Measurements from ENCODE around the gene RNF212B. TPM values are rescaled to one million over a fixed set of nuclear protein-coding genes. Genes with fewer than 3 reads are reported as not detected.

RNF212B gene
- total RNA-seq, 2 experiments from 2014 or later: not detected

DNA sequence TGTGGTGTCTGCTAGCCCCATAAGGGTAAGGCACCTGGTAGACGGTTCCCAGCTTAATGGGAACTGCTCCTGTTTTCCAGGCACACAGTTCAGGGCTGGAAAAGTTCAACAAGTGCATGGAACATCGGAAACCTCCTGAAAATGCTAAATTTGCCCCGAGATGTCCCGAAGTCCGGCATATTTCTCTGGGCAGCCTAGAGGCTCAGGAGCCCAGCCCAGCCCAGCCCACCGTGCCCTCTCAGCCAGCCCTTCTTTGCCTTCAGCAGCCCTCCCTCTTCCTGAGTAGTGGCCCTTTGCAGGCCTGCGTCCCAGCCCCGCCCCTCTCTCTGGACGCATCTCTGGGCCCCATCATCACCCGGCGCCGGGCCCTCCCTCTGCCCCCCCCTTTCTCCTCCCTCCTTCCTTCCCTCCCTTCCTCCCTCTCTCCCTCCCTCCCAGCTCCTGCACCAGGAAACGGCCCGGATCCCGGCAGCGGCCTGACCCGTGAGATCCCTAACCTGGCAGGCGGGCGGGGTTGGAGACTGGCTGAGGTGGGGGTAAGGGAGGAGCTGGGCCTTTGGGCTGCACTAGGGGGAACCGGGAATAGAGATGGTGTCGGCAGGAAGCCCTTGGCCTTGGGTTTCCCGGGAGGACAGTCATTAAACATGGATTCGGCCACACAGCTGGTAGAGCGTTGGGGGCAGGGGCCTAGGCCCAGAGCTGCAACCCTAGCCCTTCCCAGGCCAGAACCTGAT, 68.8 kb downstream of the RNF212B start, which contains the start of gene BCL2L2:
Gene BCL2L2 (plus strand): TSS at position 422 of the 734 bp plus-strand sequence. CDS start 935 bp downstream, outside the sequence.
- Mint-ChIP-seq H3K9me3 (no peaks in the 10 kb centered on the region), H3K4me1 (ENCODE audit: low read depth) (peaks cover 9% of the 10 kb centered on the region), H3K27ac (no peak within 1 kb of the TSS), H3K36me3 (ENCODE audit: low read depth) (peaks cover 5% of the 10 kb centered on the region), H3K4me3 (no peak within 1 kb of the TSS), H3K27me3 (peaks cover 44% of the 10 kb centered on the region)
- intact Hi-C loops (cut with DNase I, micrococcal nuclease): loop anchor here in 1 of 2 experiments (10.0 kb wide), 1 partner anchor 1138 kb away; the partner anchor contains the start of gene SDR39U1
- H3K4me3 ChIP-seq (ENCODE audit: low read length): peak within 1 kb of the TSS; percentile 25
- ChIA-PET POLR2A (interaction anchor here (10.5 kb wide), 1 partner anchor 14 kb away, joined by 455 read pairs; the partner anchor contains the start of gene PABPN1), CTCF (no interaction called here)
- H3K9me3 ChIP-seq (ENCODE audit: control insufficient read depth in 1 of 2, insufficient read depth in 1 of 2, low read length in 2 of 2): peaks cover 0 to 8% of the 10 kb centered on the region in 2 experiments
- peaks cover 20 to 26% of the 10 kb centered on the region in 2 experiments for H3K27me3 ChIP-seq (ENCODE audit: control insufficient read depth in 1 of 2, insufficient read depth in 2 of 2, low read length in 2 of 2)
- DNase-seq: peak in 2 of 14 experiments; percentile 29 to 42
- ATAC-seq (ENCODE audit: poor library complexity): no peak
- H3K4me1 ChIP-seq (ENCODE audit: insufficient read depth, low read length): peaks cover 15% of the 10 kb centered on the region
- no peak within 1 kb of the TSS for H3K27ac ChIP-seq (ENCODE audit: low read depth in 1 of 2, low read length in 2 of 2)
- H3K36me3 ChIP-seq (ENCODE audit: insufficient read depth, low read length): no peaks in the 10 kb centered on the region
- TF ChIP-seq, protein P1, sequence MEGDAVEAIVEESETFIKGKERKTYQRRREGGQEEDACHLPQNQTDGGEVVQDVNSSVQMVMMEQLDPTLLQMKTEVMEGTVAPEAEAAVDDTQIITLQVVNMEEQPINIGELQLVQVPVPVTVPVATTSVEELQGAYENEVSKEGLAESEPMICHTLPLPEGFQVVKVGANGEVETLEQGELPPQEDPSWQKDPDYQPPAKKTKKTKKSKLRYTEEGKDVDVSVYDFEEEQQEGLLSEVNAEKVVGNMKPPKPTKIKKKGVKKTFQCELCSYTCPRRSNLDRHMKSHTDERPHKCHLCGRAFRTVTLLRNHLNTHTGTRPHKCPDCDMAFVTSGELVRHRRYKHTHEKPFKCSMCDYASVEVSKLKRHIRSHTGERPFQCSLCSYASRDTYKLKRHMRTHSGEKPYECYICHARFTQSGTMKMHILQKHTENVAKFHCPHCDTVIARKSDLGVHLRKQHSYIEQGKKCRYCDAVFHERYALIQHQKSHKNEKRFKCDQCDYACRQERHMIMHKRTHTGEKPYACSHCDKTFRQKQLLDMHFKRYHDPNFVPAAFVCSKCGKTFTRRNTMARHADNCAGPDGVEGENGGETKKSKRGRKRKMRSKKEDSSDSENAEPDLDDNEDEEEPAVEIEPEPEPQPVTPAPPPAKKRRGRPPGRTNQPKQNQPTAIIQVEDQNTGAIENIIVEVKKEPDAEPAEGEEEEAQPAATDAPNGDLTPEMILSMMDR (IDR thresholded peaks at IDR 0.05): no peak

DNA sequence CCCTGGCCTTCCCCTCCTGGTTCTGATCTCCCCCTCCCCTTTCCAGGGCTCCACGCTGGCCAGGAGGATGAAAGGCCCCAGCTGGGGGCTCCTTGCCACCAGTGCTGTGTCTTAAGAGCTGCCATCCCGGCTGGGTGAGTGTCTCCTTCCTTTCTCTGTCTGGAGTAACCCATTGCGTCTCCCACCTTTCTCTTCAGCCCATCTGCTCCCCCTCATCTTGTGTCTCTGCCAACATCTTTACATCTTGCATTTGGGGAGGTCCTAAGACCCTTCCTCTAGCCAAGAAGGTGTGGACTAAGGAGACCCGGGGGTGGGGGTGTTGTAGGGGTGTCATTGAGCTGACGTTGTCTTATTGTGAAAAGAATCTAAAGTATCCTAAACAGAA, 69.4 kb downstream of the RNF212B start:
- Mint-ChIP-seq H3K4me1 (ENCODE audit: low read depth) (peaks cover 9% of the 10 kb centered on the region), H3K27me3 (peaks cover 44% of the 10 kb centered on the region), H3K27ac (no peak overlapping the region), H3K9me3 (no peaks in the 10 kb centered on the region), H3K36me3 (ENCODE audit: low read depth) (peaks cover 5% of the 10 kb centered on the region), H3K4me3 (no peak overlapping the region)
- Histone ChIP-seq H3K4me1 (ENCODE audit: insufficient read depth, low read length) (peaks cover 10% of the 10 kb centered on the region), H3K36me3 (ENCODE audit: insufficient read depth, low read length) (no peaks in the 10 kb centered on the region), H3K9me3 (ENCODE audit: control insufficient read depth in 1 of 2, insufficient read depth in 1 of 2, low read length in 2 of 2) (peaks cover 0 to 8% of the 10 kb centered on the region in 2 experiments), H3K27ac (ENCODE audit: low read depth in 1 of 2, low read length in 2 of 2) (no peak overlapping the region), H3K27me3 (ENCODE audit: control insufficient read depth in 1 of 2, insufficient read depth in 2 of 2, low read length in 2 of 2) (peaks cover 20 to 26% of the 10 kb centered on the region in 2 experiments), H3K4me3 (ENCODE audit: low read length) (peak overlapping the region; percentile 25)
- DNase-seq (no peak), ATAC-seq (ENCODE audit: poor library complexity) (no peak)
- TF ChIP-seq, protein P1 (IDR thresholded peaks at IDR 0.05): no peak
- ChIA-PET CTCF (no interaction called here), POLR2A (interaction anchor here (10.5 kb wide), 1 partner anchor 13 kb away, joined by 455 read pairs; the partner anchor contains the start of gene PABPN1)
- intact Hi-C loops (cut with DNase I, micrococcal nuclease): loop anchor here in 1 of 2 experiments (10.0 kb wide), 1 partner anchor 1138 kb away; the partner anchor contains the start of gene SDR39U1

- Histone ChIP-seq H3K9me3 (ENCODE audit: control insufficient read depth in 1 of 2, insufficient read depth in 1 of 2, low read length in 2 of 2) (peaks cover 0 to 8% of the 10 kb centered on the region in 2 experiments), H3K27ac (ENCODE audit: low read depth in 1 of 2, low read length in 2 of 2) (no peak overlapping the region), H3K4me1 (ENCODE audit: insufficient read depth, low read length) (peaks cover 4% of the 10 kb centered on the region), H3K4me3 (ENCODE audit: low read length) (no peak overlapping the region), H3K27me3 (ENCODE audit: control insufficient read depth in 1 of 2, insufficient read depth in 2 of 2, low read length in 2 of 2) (peaks cover 20 to 26% of the 10 kb centered on the region in 2 experiments), H3K36me3 (ENCODE audit: insufficient read depth, low read length) (no peaks in the 10 kb centered on the region)
- no peak for DNase-seq
- Mint-ChIP-seq H3K9me3 (no peaks in the 10 kb centered on the region), H3K36me3 (ENCODE audit: low read depth) (no peaks in the 10 kb centered on the region), H3K4me1 (ENCODE audit: low read depth) (peaks cover 5% of the 10 kb centered on the region), H3K27ac (no peak overlapping the region), H3K4me3 (no peak overlapping the region), H3K27me3 (peaks cover 44% of the 10 kb centered on the region)
- TF ChIP-seq, protein P1 (IDR thresholded peaks at IDR 0.05): no peak
- ChIA-PET POLR2A (interaction anchor here (1.4 to 10.5 kb wide), 2 partner anchors 13 to 22 kb away, joined by 3 to 455 read pairs; partner anchors contain the start of genes HOMEZ and PABPN1), CTCF (no interaction called here)
- ATAC-seq (ENCODE audit: poor library complexity): no peak
- intact Hi-C loops (cut with DNase I, micrococcal nuclease): loop anchor here in 1 of 2 experiments (10.0 kb wide), 1 partner anchor 1137 kb away; the partner anchor contains the start of gene SDR39U1
These were observed 70.2 kb downstream of the RNF212B start for GRCh38 chr14:23307687-23308644.

All from CD4-positive, alpha-beta T cell (primary cell).